H7 (cell line): ENCODE measurements around the gene C1orf141. TPM values are rescaled to one million over a fixed set of nuclear protein-coding genes. Genes with fewer than 3 reads are reported as not detected.

Source experiments
- DNase-seq: peaks from one replicate; pipeline ENCODE4 v3.0.0; 2012
- H3K27me3 ChIP-seq: 2 replicates; pipeline ENCODE4 v1.6.0; 2011; ENCODE audit warnings: mild to moderate bottlenecking, low read length; ENCODE audit not compliant: control insufficient read depth, insufficient read depth
- H3K36me3 ChIP-seq: replicated peaks from 2 replicates; pipeline ENCODE4 v1.5.1; 2011; ENCODE audit warnings: low read length; ENCODE audit not compliant: control insufficient read depth, insufficient read depth
- H3K4me3 ChIP-seq: 2 replicates; pipeline ENCODE4 v1.5.1; 2011; ENCODE audit warnings: low read depth, mild to moderate bottlenecking, control low read depth, low read length, moderate library complexity; ENCODE audit not compliant: insufficient read depth
- total RNA-seq: library from RNA; depleted of rRNA; stranded (reverse); fragments of >200 nt; shearing (Covaris generic); gene quantifications from 2 replicates; pipeline ENCODE4 v1.2.3, GENCODE V29; 2014

Gene C1orf141
- total RNA-seq, 1 experiment from 2014 or later = not detected

GRCh38 chr1:67126974-67127373 lies 7.8 kb downstream of the C1orf141 start:
- Histone ChIP-seq H3K36me3 (no peaks in the 10 kb centered on the region), H3K4me3 (no peak overlapping the region), H3K27me3 (no peaks in the 10 kb centered on the region)
- no peak for DNase-seq

- no peaks in the 10 kb centered on the region for H3K36me3 ChIP-seq
- H3K4me3 ChIP-seq = no peak overlapping the region
- DNase-seq = peak; percentile 19
- H3K27me3 ChIP-seq = no peaks in the 10 kb centered on the region
Observed at GRCh38 chr1:67126111-67126746, 8.5 kb downstream of the C1orf141 start.

GRCh38 chr1:67124455-67124854 lies 10.3 kb downstream of the C1orf141 start:
- Histone ChIP-seq H3K27me3 (no peaks in the 10 kb centered on the region), H3K36me3 (no peaks in the 10 kb centered on the region), H3K4me3 (no peak overlapping the region)
- no peak for DNase-seq

- Histone ChIP-seq H3K36me3 (no peaks in the 10 kb centered on the region), H3K4me3 (no peak overlapping the region), H3K27me3 (no peaks in the 10 kb centered on the region)
- DNase-seq = no peak
Observed at GRCh38 chr1:67120855-67121619, 13.7 kb downstream of the C1orf141 start.

GRCh38 chr1:67118646-67119045 lies 16.1 kb downstream of the C1orf141 start:
- Histone ChIP-seq H3K27me3 (no peaks in the 10 kb centered on the region), H3K4me3 (no peak overlapping the region)

GRCh38 chr1:67118191-67118590 lies 16.6 kb downstream of the C1orf141 start:
- Histone ChIP-seq H3K36me3 (no peaks in the 10 kb centered on the region), H3K4me3 (no peak overlapping the region), H3K27me3 (no peaks in the 10 kb centered on the region)
- DNase-seq = no peak

More at GRCh38 chr1:67118646-67119045, 16.1 kb downstream of the C1orf141 start:
- H3K36me3 ChIP-seq = no peaks in the 10 kb centered on the region
- no peak for DNase-seq

- DNase-seq = no peak
- Histone ChIP-seq H3K36me3 (no peaks in the 10 kb centered on the region), H3K27me3 (no peaks in the 10 kb centered on the region), H3K4me3 (no peak overlapping the region)
Observed at GRCh38 chr1:67114162-67114561, 20.6 kb downstream of the C1orf141 start.

GRCh38 chr1:67110352-67110751 lies 24.4 kb downstream of the C1orf141 start:
- no peak for DNase-seq
- no peaks in the 10 kb centered on the region for H3K27me3 ChIP-seq
- H3K36me3 ChIP-seq = no peaks in the 10 kb centered on the region
- H3K4me3 ChIP-seq = no peak overlapping the region

- no peaks in the 10 kb centered on the region for H3K36me3 ChIP-seq
- no peaks in the 10 kb centered on the region for H3K27me3 ChIP-seq
- DNase-seq = no peak
- H3K4me3 ChIP-seq = no peak overlapping the region
Observed at GRCh38 chr1:67105508-67105907, 29.3 kb downstream of the C1orf141 start.

GRCh38 chr1:67103548-67103947 lies 31.2 kb downstream of the C1orf141 start:
- DNase-seq = no peak
- H3K4me3 ChIP-seq = no peak overlapping the region
- H3K36me3 ChIP-seq = no peaks in the 10 kb centered on the region
- no peaks in the 10 kb centered on the region for H3K27me3 ChIP-seq

- no peaks in the 10 kb centered on the region for H3K36me3 ChIP-seq
- no peak for DNase-seq
Observed at GRCh38 chr1:67100833-67101232, 33.9 kb downstream of the C1orf141 start.

GRCh38 chr1:67097305-67097704 lies 37.5 kb downstream of the C1orf141 start:
- H3K27me3 ChIP-seq = no peaks in the 10 kb centered on the region
- no peak overlapping the region for H3K4me3 ChIP-seq
- H3K36me3 ChIP-seq = no peaks in the 10 kb centered on the region
- DNase-seq = peak; percentile 43

More at GRCh38 chr1:67100833-67101232, 33.9 kb downstream of the C1orf141 start:
- no peaks in the 10 kb centered on the region for H3K27me3 ChIP-seq
- H3K4me3 ChIP-seq = no peak overlapping the region

- DNase-seq = no peak
- H3K27me3 ChIP-seq = no peaks in the 10 kb centered on the region; the same call in 1 of the 2 replicates
- no peak overlapping the region for H3K4me3 ChIP-seq
- H3K36me3 ChIP-seq = no peaks in the 10 kb centered on the region
Observed at GRCh38 chr1:67094191-67094590, 40.6 kb downstream of the C1orf141 start.

GRCh38 chr1:67089685-67090208 lies 45.0 kb downstream of the C1orf141 start:
- Histone ChIP-seq H3K27me3 (no peaks in the 10 kb centered on the region; the same call in 1 of the 2 replicates), H3K36me3 (no peaks in the 10 kb centered on the region)
- no peak for DNase-seq

GRCh38 chr1:67088440-67088839 lies 46.3 kb downstream of the C1orf141 start:
- Histone ChIP-seq H3K4me3 (no peak overlapping the region), H3K27me3 (no peaks in the 10 kb centered on the region; the same call in 1 of the 2 replicates)

More at GRCh38 chr1:67089685-67090208, 45.0 kb downstream of the C1orf141 start:
- H3K4me3 ChIP-seq = no peak overlapping the region

More at GRCh38 chr1:67088440-67088839, 46.3 kb downstream of the C1orf141 start:
- H3K36me3 ChIP-seq = no peaks in the 10 kb centered on the region
- DNase-seq = no peak
